ENCODE data around the gene SCYL2. TPM values are rescaled to one million over a fixed set of nuclear protein-coding genes. Genes with fewer than 3 reads are reported as not detected.

SCYL2 gene
- total and polyA plus RNA-seq, 2 of the 13 experiments (the other 11 are each of a cell fraction or from before 2014, with no cell fraction given): 11.4 to 28.8 TPM

DNA sequence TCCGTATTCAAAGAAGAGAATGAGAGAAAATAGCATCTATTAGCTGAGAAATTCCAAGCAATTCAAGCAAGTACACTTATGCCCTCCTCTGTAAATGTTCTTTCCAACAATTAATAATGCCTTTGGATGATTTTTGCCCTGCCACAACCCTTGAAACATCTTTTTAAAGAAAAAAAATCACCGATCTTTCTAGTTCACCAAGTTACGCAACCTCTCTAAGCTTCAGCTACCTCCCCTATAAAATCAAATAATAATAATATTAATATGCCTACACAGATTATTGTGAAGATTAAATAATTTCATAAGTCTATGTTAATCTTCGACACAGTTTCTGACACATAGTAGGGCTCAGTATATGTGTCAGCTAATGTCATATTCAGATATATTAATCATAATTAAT lies 19.2 kb upstream of the SCYL2 start:
- FAIRE-seq (no peak), DNase-seq (ENCODE audit: low spot score) (no peak), ATAC-seq (no peak)
- no peaks in the 10 kb centered on the region for H3K36me3 ChIP-seq (replicated peaks in 1 of 2; ENCODE audit: control insufficient read depth in 1 of 2, insufficient read depth in 2 of 2, low read length in 2 of 2)
- H3K4me1 ChIP-seq (ENCODE audit: insufficient read depth, low read length): peaks cover 13% of the 10 kb centered on the region
- no TSS peak for BruUV-seq (replicated peaks)
- in situ Hi-C loops (cut with HindIII; ENCODE audit: extremely low pct_ligation_motif_present, low pct_unique_long_range_greater_than_20kb) (no loop called here), intact Hi-C loops (cut with micrococcal nuclease; ENCODE audit: unreplicated experiment) (no loop called here)
- H3K4me2 ChIP-seq (ENCODE audit: low read depth, low read length): no peak overlapping the region
- WGBS (ENCODE audit: low lambda C conversion rate): 97% methylated on average over 4 of the region's 4 CpGs
- no peaks in the 10 kb centered on the region for H4K20me1 ChIP-seq (ENCODE audit: insufficient read depth, low read length)
- CTCF ChIA-PET (ENCODE audit: low intra/inter-chr PET ratio, low total read pairs): no interaction called here
- H2AFZ ChIP-seq (ENCODE audit: low read length): no peak overlapping the region
- H3K9ac ChIP-seq (ENCODE audit: insufficient read depth, low read depth, low read length): no peak overlapping the region
- H3K27ac ChIP-seq (ENCODE audit: extremely low read length, insufficient read depth, low read length): no peak overlapping the region
- H3K9me3 ChIP-seq (ENCODE audit: low read length): no peaks in the 10 kb centered on the region
- H3K4me3 ChIP-seq (replicated peaks in 1 of 3; ENCODE audit: insufficient read depth in 1 of 3, low read depth in 2 of 3, low read length in 3 of 3): no peak overlapping the region
- POLR2A ChIA-PET: no interaction called here
- H3K27me3 ChIP-seq (ENCODE audit: control insufficient read depth in 1 of 2, insufficient read depth in 2 of 2, low read length in 2 of 2): no peaks in the 10 kb centered on the region
- no peaks in the 10 kb centered on the region for H3K79me2 ChIP-seq (ENCODE audit: insufficient read depth, low read length)
- peak; percentile 20; the same call in 1 of the 2 replicates for TF ChIP-seq CEBPB (IDR thresholded peaks at IDR 0.05; ENCODE audit: borderline replicate concordance, low read depth, low read length)
- no peak for TF ChIP-seq ZNF333 (CRISPR knock-in tag; IDR thresholded peaks at IDR 0.05; ENCODE audit: borderline replicate concordance)
- no peak for TF ChIP-seq RARG (CRISPR knock-in tag; IDR thresholded peaks at IDR 0.05; ENCODE audit: low read depth)

GRCh38 chr12:100248886-100249285 lies 18.1 kb upstream of the SCYL2 start:
- ATAC-seq (no peak), DNase-seq (ENCODE audit: low spot score) (no peak), FAIRE-seq (no peak)
- Histone ChIP-seq H3K4me3 (replicated peaks in 1 of 3; ENCODE audit: insufficient read depth in 1 of 3, low read depth in 2 of 3, low read length in 3 of 3) (no peak overlapping the region), H3K9me3 (ENCODE audit: low read length) (no peaks in the 10 kb centered on the region), H3K4me2 (ENCODE audit: low read depth, low read length) (no peak overlapping the region), H3K27me3 (ENCODE audit: control insufficient read depth in 1 of 2, insufficient read depth in 2 of 2, low read length in 2 of 2) (no peaks in the 10 kb centered on the region), H3K27ac (ENCODE audit: extremely low read length, insufficient read depth, low read length) (no peak overlapping the region), H4K20me1 (ENCODE audit: insufficient read depth, low read length) (no peaks in the 10 kb centered on the region), H3K9ac (ENCODE audit: insufficient read depth, low read depth, low read length) (no peak overlapping the region), H3K4me1 (ENCODE audit: insufficient read depth, low read length) (peaks cover 13% of the 10 kb centered on the region), H2AFZ (ENCODE audit: low read length) (no peak overlapping the region), H3K36me3 (replicated peaks in 1 of 2; ENCODE audit: control insufficient read depth in 1 of 2, insufficient read depth in 2 of 2, low read length in 2 of 2) (no peaks in the 10 kb centered on the region), H3K79me2 (ENCODE audit: insufficient read depth, low read length) (no peaks in the 10 kb centered on the region)
- in situ Hi-C loops (cut with HindIII; ENCODE audit: extremely low pct_ligation_motif_present, low pct_unique_long_range_greater_than_20kb) (no loop called here), intact Hi-C loops (cut with micrococcal nuclease; ENCODE audit: unreplicated experiment) (no loop called here)
- BruUV-seq (replicated peaks): no TSS peak
- TF ChIP-seq MZF1 (CRISPR knock-in tag; IDR thresholded peaks at IDR 0.05; ENCODE audit: borderline replicate concordance): no peak
- no peak for TF ChIP-seq ZNF782 (CRISPR knock-in tag; IDR thresholded peaks at IDR 0.05; ENCODE audit: borderline replicate concordance)
- no peak for TF ChIP-seq TFE3 (CRISPR knock-in tag; IDR thresholded peaks at IDR 0.05)
- TF ChIP-seq ZBTB7A (CRISPR knock-in tag; IDR thresholded peaks at IDR 0.05): no peak
- no peak for TF ChIP-seq MTF2 (CRISPR knock-in tag; IDR thresholded peaks at IDR 0.05; ENCODE audit: borderline replicate concordance)
- TF ChIP-seq ZNF468 (CRISPR knock-in tag; IDR thresholded peaks at IDR 0.05): no peak
- TF ChIP-seq, protein P1, sequence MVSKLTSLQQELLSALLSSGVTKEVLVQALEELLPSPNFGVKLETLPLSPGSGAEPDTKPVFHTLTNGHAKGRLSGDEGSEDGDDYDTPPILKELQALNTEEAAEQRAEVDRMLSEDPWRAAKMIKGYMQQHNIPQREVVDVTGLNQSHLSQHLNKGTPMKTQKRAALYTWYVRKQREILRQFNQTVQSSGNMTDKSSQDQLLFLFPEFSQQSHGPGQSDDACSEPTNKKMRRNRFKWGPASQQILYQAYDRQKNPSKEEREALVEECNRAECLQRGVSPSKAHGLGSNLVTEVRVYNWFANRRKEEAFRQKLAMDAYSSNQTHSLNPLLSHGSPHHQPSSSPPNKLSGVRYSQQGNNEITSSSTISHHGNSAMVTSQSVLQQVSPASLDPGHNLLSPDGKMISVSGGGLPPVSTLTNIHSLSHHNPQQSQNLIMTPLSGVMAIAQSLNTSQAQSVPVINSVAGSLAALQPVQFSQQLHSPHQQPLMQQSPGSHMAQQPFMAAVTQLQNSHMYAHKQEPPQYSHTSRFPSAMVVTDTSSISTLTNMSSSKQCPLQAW (CRISPR knock-in tag; IDR thresholded peaks at IDR 0.05): no peak
- TF ChIP-seq, protein P2, sequence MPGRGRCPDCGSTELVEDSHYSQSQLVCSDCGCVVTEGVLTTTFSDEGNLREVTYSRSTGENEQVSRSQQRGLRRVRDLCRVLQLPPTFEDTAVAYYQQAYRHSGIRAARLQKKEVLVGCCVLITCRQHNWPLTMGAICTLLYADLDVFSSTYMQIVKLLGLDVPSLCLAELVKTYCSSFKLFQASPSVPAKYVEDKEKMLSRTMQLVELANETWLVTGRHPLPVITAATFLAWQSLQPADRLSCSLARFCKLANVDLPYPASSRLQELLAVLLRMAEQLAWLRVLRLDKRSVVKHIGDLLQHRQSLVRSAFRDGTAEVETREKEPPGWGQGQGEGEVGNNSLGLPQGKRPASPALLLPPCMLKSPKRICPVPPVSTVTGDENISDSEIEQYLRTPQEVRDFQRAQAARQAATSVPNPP (CRISPR knock-in tag; IDR thresholded peaks at IDR 0.05): no peak
- TF ChIP-seq NFE2L2 (IDR thresholded peaks at IDR 0.05; ENCODE audit: low read length): no peak
- TF ChIP-seq PLRG1 (conservative IDR thresholded peaks at IDR 0.05): no peak
- ChIA-PET POLR2A (no interaction called here), CTCF (ENCODE audit: low intra/inter-chr PET ratio, low total read pairs) (no interaction called here)

Measured in HepG2 (cell line).